Thyroid gland (tissue), 4 donors: Measurements from ENCODE around the gene NAA60.

Experiments used
- POLR2A ChIP-seq, 2 donors: fragments of 450-650 bp; IDR thresholded peaks; one replicate each; pipeline ENCODE4 v1.6.1; 2017; ENCODE audit warnings: antibody characterized with exemption in 2 of 2, mild to moderate bottlenecking in 2 of 2, moderate library complexity in 1 of 2
- TF ChIP-seq, protein P1 (sequence below), 6 experiments: fragments of 200-600 bp in 3 of 6; fragments of 450-650 bp in 3 of 6; sonication (generic) in 3 of 6; IDR thresholded peaks; one replicate each; pipeline ENCODE4 v1.5.1; 2016 to 2019; ENCODE audit warnings: antibody characterized with exemption in 6 of 6, mild to moderate bottlenecking in 2 of 6, inconsistent platforms in 1 of 6, moderate library complexity in 1 of 6

DNA sequence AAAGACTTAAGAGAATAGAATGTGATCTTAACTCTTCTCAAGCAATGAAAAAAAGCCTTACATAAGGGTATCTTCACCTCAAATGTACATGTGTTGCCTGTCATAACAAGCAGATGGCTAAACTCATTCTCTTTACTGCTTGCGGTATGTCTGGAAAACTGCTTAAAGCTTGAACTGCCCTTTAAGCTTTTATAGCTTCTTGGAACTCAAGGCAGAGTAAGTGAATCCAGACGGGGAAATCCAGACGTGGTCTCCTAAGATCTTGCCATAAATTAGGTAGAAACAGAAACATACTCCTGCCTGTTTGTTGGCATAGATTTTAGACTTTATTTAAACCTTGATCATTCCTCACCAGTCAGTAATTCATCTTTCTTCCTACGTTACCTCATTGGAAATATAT is 76.9 kb downstream of the NAA60 start:
- TF ChIP-seq POLR2A (IDR thresholded peaks at IDR 0.05), result no peak
- TF ChIP-seq, protein P1, sequence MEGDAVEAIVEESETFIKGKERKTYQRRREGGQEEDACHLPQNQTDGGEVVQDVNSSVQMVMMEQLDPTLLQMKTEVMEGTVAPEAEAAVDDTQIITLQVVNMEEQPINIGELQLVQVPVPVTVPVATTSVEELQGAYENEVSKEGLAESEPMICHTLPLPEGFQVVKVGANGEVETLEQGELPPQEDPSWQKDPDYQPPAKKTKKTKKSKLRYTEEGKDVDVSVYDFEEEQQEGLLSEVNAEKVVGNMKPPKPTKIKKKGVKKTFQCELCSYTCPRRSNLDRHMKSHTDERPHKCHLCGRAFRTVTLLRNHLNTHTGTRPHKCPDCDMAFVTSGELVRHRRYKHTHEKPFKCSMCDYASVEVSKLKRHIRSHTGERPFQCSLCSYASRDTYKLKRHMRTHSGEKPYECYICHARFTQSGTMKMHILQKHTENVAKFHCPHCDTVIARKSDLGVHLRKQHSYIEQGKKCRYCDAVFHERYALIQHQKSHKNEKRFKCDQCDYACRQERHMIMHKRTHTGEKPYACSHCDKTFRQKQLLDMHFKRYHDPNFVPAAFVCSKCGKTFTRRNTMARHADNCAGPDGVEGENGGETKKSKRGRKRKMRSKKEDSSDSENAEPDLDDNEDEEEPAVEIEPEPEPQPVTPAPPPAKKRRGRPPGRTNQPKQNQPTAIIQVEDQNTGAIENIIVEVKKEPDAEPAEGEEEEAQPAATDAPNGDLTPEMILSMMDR (IDR thresholded peaks at IDR 0.05), result no peak
